Fibroblast of lung (primary cell): ENCODE data around the gene PPP1R9A. TPM values are rescaled to one million over a fixed set of nuclear protein-coding genes. Genes with fewer than 3 reads are reported as not detected.
"Not testable (repeated sequence)": the region's sequence is repeated elsewhere in the genome, so short reads cannot be mapped to it uniquely, and the experiment has no call there.

Experiments
- DNase-seq, 2 donors: peaks; one replicate each; pipeline versions ENCODE4 v3.0.0 to v3.0.0-alpha.2; 2010; ENCODE audit warnings: low read depth in 2 of 2
- H2AFZ ChIP-seq: 2 replicates; pipeline ENCODE4 v1.5.1; 2012; ENCODE audit warnings: low read length, control low read depth, inconsistent platforms
- H3K27ac ChIP-seq: 2 replicates; pipeline ENCODE4 v1.5.1; 2011; ENCODE audit warnings: low read length, control low read depth; ENCODE audit not compliant: insufficient read depth
- H3K27me3 ChIP-seq: 2 replicates; pipeline ENCODE4 v1.5.1; 2011; ENCODE audit warnings: mild to moderate bottlenecking, low read length; ENCODE audit not compliant: control insufficient read depth, insufficient read depth
- H3K36me3 ChIP-seq: 2 replicates; pipeline ENCODE4 v1.5.1; 2011; ENCODE audit warnings: low read length; ENCODE audit not compliant: control insufficient read depth, insufficient read depth
- H3K4me1 ChIP-seq: 2 replicates; pipeline ENCODE4 v1.5.1; 2011; ENCODE audit warnings: low read length; ENCODE audit not compliant: control insufficient read depth, insufficient read depth; ENCODE audit errors: extremely low read depth
- H3K4me2 ChIP-seq: 2 replicates; pipeline ENCODE4 v1.5.1; 2011; ENCODE audit warnings: low read length, control low read depth; ENCODE audit not compliant: insufficient read depth; ENCODE audit errors: extremely low read depth
- H3K4me3 ChIP-seq, 4 experiments: fragments of 200-600 bp in 1 of 4; sonication (generic) in 1 of 4; replicated peaks in 1 of 4; 2 replicates each; pipeline ENCODE4 v1.5.1; 2011 to 2016; ENCODE audit warnings: low read length in 4 of 4, low read depth in 3 of 4, mild to moderate bottlenecking in 3 of 4, control low read depth in 2 of 4, inconsistent platforms in 1 of 4, mixed read lengths in 1 of 4; ENCODE audit not compliant: insufficient read depth in 1 of 4; ENCODE audit errors: control extremely low read depth in 1 of 4
- H3K79me2 ChIP-seq: 2 replicates; pipeline ENCODE4 v1.5.1; 2012; ENCODE audit warnings: mild to moderate bottlenecking, low read length, inconsistent platforms; ENCODE audit not compliant: control insufficient read depth, insufficient read depth
- H3K9ac ChIP-seq: 2 replicates; pipeline ENCODE4 v1.5.1; 2011; ENCODE audit warnings: mild to moderate bottlenecking, low read length, control low read depth; ENCODE audit not compliant: insufficient read depth
- H3K9me3 ChIP-seq: 2 replicates; pipeline ENCODE4 v1.5.1; 2012; ENCODE audit warnings: low read depth, low read length; ENCODE audit not compliant: control insufficient read depth, insufficient read depth
- H4K20me1 ChIP-seq: 2 replicates; pipeline ENCODE4 v1.5.1; 2011; ENCODE audit warnings: low read length; ENCODE audit not compliant: control insufficient read depth, insufficient read depth; ENCODE audit errors: extremely low read depth
- CTCF ChIP-seq, 2 donors: IDR thresholded peaks in 1 of 2; conservative IDR thresholded peaks in 1 of 2; 1 replicate in 1 of 2; 2 replicates in 1 of 2; pipeline ENCODE4 v1.5.1; 2011 to 2012; ENCODE audit warnings: low read length in 2 of 2, control low read depth in 1 of 2, inconsistent platforms in 1 of 2, low read depth in 1 of 2, mild to moderate bottlenecking in 1 of 2
- EZH2 ChIP-seq: IDR thresholded peaks from 2 replicates; pipeline ENCODE4 v1.5.1; 2012; ENCODE audit warnings: low read length, control low read depth, mild to moderate bottlenecking; ENCODE audit errors: missing control alignments
- polyA plus RNA-seq, 2 donors: library from polyadenylated mRNA; depleted of rRNA in 1 of 2; stranded (reverse) in 1 of 2; unstranded in 1 of 2; fragments of >200 nt; gene quantifications; 2 replicates each; pipeline ENCODE4 v1.2.1, GENCODE V29; 2011 to 2012; ENCODE audit warnings: missing spikeins in 1 of 2
- total RNA-seq: library from RNA; depleted of rRNA; stranded (reverse); fragments of >200 nt; gene quantifications from 2 replicates; pipeline ENCODE4 v1.2.1, GENCODE V29; 2014

Gene PPP1R9A
- total and polyA plus RNA-seq, 2 donors (not counting 1 experiment from before 2014, with no cell fraction given), result 0.68 to 3.3 TPM

- Histone ChIP-seq H3K27me3 (no peaks in the 10 kb centered on the region), H3K79me2 (no peaks in the 10 kb centered on the region), H4K20me1 (no peaks in the 10 kb centered on the region), H3K36me3 (no peaks in the 10 kb centered on the region), H2AFZ (no peak overlapping the region), H3K4me1 (no peaks in the 10 kb centered on the region), H3K4me3 (no peak overlapping the region), H3K9me3 (no peaks in the 10 kb centered on the region), H3K27ac (no peak overlapping the region), H3K4me2 (no peak overlapping the region), H3K9ac (no peak overlapping the region)
- TF ChIP-seq CTCF (conservative IDR thresholded peaks at IDR 0.05 in 1 of 2, IDR thresholded peaks at IDR 0.05 in 1 of 2; ENCODE audit: low read depth in 1 of 2, low read length in 2 of 2) (no peak), EZH2 (no peak)
- no peak for DNase-seq
Measured at GRCh38 chr7:95006010-95006409, 98.6 kb downstream of the PPP1R9A start.

GRCh38 chr7:95008773-95009172, 101.4 kb downstream of the PPP1R9A start:
- H3K9me3 ChIP-seq, H3K9ac ChIP-seq, H3K4me2 ChIP-seq, H3K4me3 ChIP-seq, H4K20me1 ChIP-seq, H3K79me2 ChIP-seq, H3K36me3 ChIP-seq, H3K27me3 ChIP-seq, H2AFZ ChIP-seq, DNase-seq, H3K4me1 ChIP-seq, H3K27ac ChIP-seq: not testable (repeated sequence)

GRCh38 chr7:95011146-95011928, 103.9 kb downstream of the PPP1R9A start:
- Histone ChIP-seq H2AFZ (no peak overlapping the region), H3K4me1 (no peaks in the 10 kb centered on the region), H3K4me3 (no peak overlapping the region), H4K20me1 (no peaks in the 10 kb centered on the region), H3K9me3 (no peaks in the 10 kb centered on the region), H3K9ac (no peak overlapping the region), H3K27ac (no peak overlapping the region), H3K4me2 (no peak overlapping the region), H3K27me3 (no peaks in the 10 kb centered on the region), H3K36me3 (no peaks in the 10 kb centered on the region), H3K79me2 (no peaks in the 10 kb centered on the region)
- TF ChIP-seq CTCF (conservative IDR thresholded peaks at IDR 0.05 in 1 of 2, IDR thresholded peaks at IDR 0.05 in 1 of 2; ENCODE audit: low read depth in 1 of 2, low read length in 2 of 2) (no peak), EZH2 (no peak)
- DNase-seq, result peak; percentile 37 to 91
